GM12878 (cell line): ENCODE measurements around the gene SLC18A3. TPM values are rescaled to one million over a fixed set of nuclear protein-coding genes. Genes with fewer than 3 reads are reported as not detected.

Source experiments
- ATAC-seq: fragments of 200-7000 bp; cut with Tn5 transposase; 3 replicates; pipeline ENCODE4 v1.9.1; 2020; ENCODE audit warnings: mild to moderate bottlenecking, moderate library complexity
- Bru-seq: library from RNA; stranded (reverse); fragments of 400-500 nt; gene quantifications from one replicate; lab custom pipeline; 2021; lab: Mats Ljungman, UMichigan
- BruChase-seq, 2 experiments: library from RNA; stranded (reverse); fragments of 400-500 nt; gene quantifications; one replicate each; lab custom pipeline; 2021; lab: Mats Ljungman, UMichigan
- BruUV-seq: library from RNA; stranded (reverse); fragments of 400-500 nt; replicated peaks from 2 replicates; lab custom pipeline; 2021; lab: Mats Ljungman, UMichigan
- CTCF ChIA-PET: fragments of 300-600 bp; sonication (Branson Sonifier 250); formaldehyde crosslinking; extraction: SDS; loops from one replicate; lab custom pipeline; 2021; ENCODE audit warnings: inconsistent platforms; lab: Yijun Ruan, JAX
- POLR2A ChIA-PET: fragments of 350-600 bp; formaldehyde crosslinking; extraction: SDS; loops from one replicate; lab custom pipeline; 2021; ENCODE audit warnings: inconsistent platforms; lab: Charles Lee
- RAD21 ChIA-PET: fragments of 300-600 bp; sonication (Branson Sonifier 250); formaldehyde crosslinking; loops from one replicate; lab custom pipeline; 2023; ENCODE audit warnings: antibody characterized with exemption; ENCODE audit not compliant: unreplicated experiment; lab: Charles Lee
- SMC1A ChIA-PET: fragments of 300-600 bp; sonication (Branson Sonifier 250); formaldehyde crosslinking; loops from one replicate; lab custom pipeline; 2023; ENCODE audit not compliant: unreplicated experiment, uncharacterized antibody; lab: Charles Lee
- DNase-seq: peaks from one replicate; pipeline ENCODE4 v3.0.0-alpha.2; 2011; ENCODE audit warnings: low read depth, low spot score
- FAIRE-seq: peaks from 3 replicates; lab custom pipeline; 2011; peaks lifted over from hg19 to GRCh38; lab: Jason Lieb, UNC
- H2AFZ ChIP-seq: 2 replicates; pipeline ENCODE4 v1.6.0; 2011; ENCODE audit warnings: low read depth, low read length, control low read depth; ENCODE audit not compliant: control insufficient read depth
- H3K27ac ChIP-seq: 2 replicates; pipeline ENCODE4 v1.5.1; 2011; ENCODE audit warnings: control low read depth; ENCODE audit not compliant: control insufficient read depth, insufficient read depth
- H3K27me3 ChIP-seq, 2 experiments: replicated peaks in 1 of 2; 2 replicates each; pipeline versions ENCODE4 v1.6.0 to v1.6.1; 2011; ENCODE audit warnings: low read length in 1 of 2; ENCODE audit not compliant: control insufficient read depth in 2 of 2, insufficient read depth in 2 of 2
- H3K36me3 ChIP-seq, 2 experiments: 2 replicates each; pipeline ENCODE4 v1.5.1; 2011; ENCODE audit warnings: low read length in 1 of 2; ENCODE audit not compliant: control insufficient read depth in 2 of 2, insufficient read depth in 2 of 2
- H3K4me1 ChIP-seq: 2 replicates; pipeline ENCODE4 v1.6.1; 2011; ENCODE audit warnings: mild to moderate bottlenecking, low read length, moderate library complexity, mixed read lengths; ENCODE audit not compliant: control insufficient read depth, insufficient read depth
- H3K4me2 ChIP-seq: 2 replicates; pipeline ENCODE4 v1.6.0; 2011; ENCODE audit warnings: control low read depth; ENCODE audit not compliant: control insufficient read depth, insufficient read depth
- H3K4me3 ChIP-seq: fragments of 200-600 bp; sonication (generic); 2 replicates; pipeline ENCODE4 v1.5.1; 2016
- H3K79me2 ChIP-seq: 2 replicates; pipeline ENCODE4 v1.6.0; 2011; ENCODE audit warnings: low read length; ENCODE audit not compliant: control insufficient read depth, insufficient read depth
- H3K9ac ChIP-seq: 2 replicates; pipeline ENCODE4 v1.8.0; 2011; ENCODE audit warnings: low read length, control low read depth, mixed read lengths; ENCODE audit not compliant: control insufficient read depth, insufficient read depth
- H3K9me3 ChIP-seq: replicated peaks from 3 replicates; pipeline ENCODE4 v1.5.1; 2011; ENCODE audit warnings: mild to moderate bottlenecking, low read length; ENCODE audit not compliant: control insufficient read depth, insufficient read depth
- H4K20me1 ChIP-seq: 2 replicates; pipeline ENCODE4 v1.6.0; 2011; ENCODE audit not compliant: control insufficient read depth, insufficient read depth
- DPF2 ChIP-seq: fragments of 450-650 bp; IDR thresholded peaks from 2 replicates; pipeline ENCODE4 v1.6.1; 2017; ENCODE audit warnings: mild to moderate bottlenecking
- E2F4 ChIP-seq: IDR thresholded peaks from 2 replicates; pipeline ENCODE4 v1.6.1; 2012; ENCODE audit warnings: low read depth, low read length, improper control_type of control experiment
- NFYB ChIP-seq: IDR thresholded peaks from 2 replicates; pipeline ENCODE4 v1.6.1; 2011; ENCODE audit warnings: low read depth, mild to moderate bottlenecking, low read length, improper control_type of control experiment, moderate library complexity; ENCODE audit not compliant: insufficient read depth
- WGBS: methylation state at CpG from one replicate; pipeline ENCODE4 v1.1.6; 2016; ENCODE audit warnings: low lambda C conversion rate; ENCODE audit not compliant: insufficient replicate concordance, insufficient coverage; ENCODE audit errors: missing lambda C conversion rate; 5-methylcytosine and 5-hydroxymethylcytosine counted together
- in situ Hi-C: fragments of 300-500 bp; cut with MboI; formaldehyde crosslinking; loops from 9 replicates; pipeline ENCODE4 v1.14.3; 2018; ENCODE audit warnings: mixed read lengths
- intact Hi-C: fragments of 100-400 bp; cut with micrococcal nuclease; formaldehyde crosslinking; loops from one replicate; pipeline ENCODE4 v1.14.2; 2022; ENCODE audit not compliant: unreplicated experiment
- long read RNA-seq, 2 experiments: library from polyadenylated mRNA; unstranded; transcript quantifications; one replicate each; pipeline ENCODE4 v2.0.0, GENCODE V29; 2019 to 2020
- polyA minus RNA-seq, 3 experiments: library from RNA; depleted of rRNA, polyadenylated mRNA; stranded (reverse); fragments of >200 nt; gene quantifications; 2 replicates each; pipeline ENCODE4 v1.2.3, GENCODE V29; 2011
- polyA plus RNA-seq, 11 experiments: library from polyadenylated mRNA; depleted of rRNA in 4 of 11; unstranded in 6 of 11; stranded (reverse) in 5 of 11; fragments of >200 nt; fragmentation: Nextera tagmentation in 4 of 11; fragmentation: Illumina TruSeq in 1 of 11; extraction: Ambion mirVana in 4 of 11; extraction: Trizol in 1 of 11; gene quantifications; 1 replicate in 1 of 11; 2 replicates in 10 of 11; pipeline versions ENCODE4 v1.2.1 to v1.2.3, GENCODE V29; 2011 to 2016; ENCODE audit warnings: inconsistent platforms in 2 of 11, missing spikeins in 2 of 11, low read depth in 1 of 11
- total RNA-seq, 4 experiments: library from RNA; depleted of rRNA in 3 of 4; stranded (reverse); fragments of >200 nt in 3 of 4; fragmentation: Illumina TruSeq in 1 of 4; extraction: Trizol in 1 of 4; gene quantifications; 2 replicates each; pipeline versions ENCODE4 v1.2.1 to v1.2.3, GENCODE V29; 2013 to 2021

SLC18A3 gene
- not detected in 2 replicates for total RNA-seq (2013; cell fraction: nucleolus; rRNA removed)
- total RNA-seq (2014; rRNA removed) (not detected in 2 replicates), total RNA-seq (2014; rRNA removed; fragmentation: Illumina TruSeq; extraction: Trizol) (not detected in 2 replicates), total RNA-seq (2021) (not detected in 2 replicates), polyA plus RNA-seq (2011; rRNA removed) (not detected in 2 replicates), polyA plus RNA-seq (2014; fragmentation: Illumina TruSeq; extraction: Trizol) (not detected in 2 replicates), polyA plus RNA-seq (2014; fragmentation: Nextera tagmentation; extraction: Ambion mirVana) (not detected), polyA plus RNA-seq (2014; rRNA removed) (not detected in 2 replicates), polyA plus RNA-seq (2016; fragmentation: Nextera tagmentation; extraction: Ambion mirVana) (not detected), polyA minus RNA-seq (2011; rRNA and poly(A)+ RNA removed) (not detected in 2 replicates), Bru-seq, nascent RNA (not detected), BruChase-seq, experiment 1, labeled RNA remaining after a 6-hour chase (not detected), BruChase-seq, experiment 2, labeled RNA remaining after a 2-hour chase (not detected)
- not detected for polyA plus RNA-seq (2011; ENCODE audit: low read depth)
- not detected in 2 replicates for polyA plus RNA-seq (2011; cell fraction: cytosol; rRNA removed)
- polyA plus RNA-seq (2011; cell fraction: nucleus; rRNA removed): not detected in 2 replicates
- polyA plus RNA-seq (2012): not detected in 2 replicates
- not detected in 2 replicates for polyA minus RNA-seq (2011; cell fraction: cytosol; rRNA and poly(A)+ RNA removed)
- polyA minus RNA-seq (2011; cell fraction: nucleus; rRNA and poly(A)+ RNA removed): not detected in 2 replicates
- long read RNA-seq, experiment 1: 0 reads
- long read RNA-seq, experiment 2: 0 reads

DNA sequence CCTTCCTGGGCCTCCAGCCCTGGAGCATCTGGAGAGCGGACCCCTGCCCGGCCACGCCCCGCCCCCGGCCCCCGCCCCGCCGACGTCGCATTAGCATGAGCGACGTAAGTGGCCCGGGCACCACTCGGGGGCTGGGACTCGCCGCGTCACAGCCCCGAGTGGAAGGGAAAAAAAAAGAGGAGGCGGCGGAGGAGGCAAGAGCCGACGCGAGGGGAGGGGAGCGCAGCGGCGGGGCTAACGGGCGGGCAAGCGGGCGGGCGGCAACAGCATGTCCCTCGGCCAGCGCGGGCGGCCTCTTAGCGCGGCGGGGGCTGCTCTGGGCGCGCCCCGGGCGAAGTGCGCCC, at the start of gene SLC18A3:
SLC18A3 (plus strand) TSS at position 197 of the 344 bp plus-strand sequence. CDS start 431 bp downstream, outside the sequence.
- H3K36me3 ChIP-seq: no peaks in the 10 kb centered on the region
- ATAC-seq (no peak), FAIRE-seq (no peak), DNase-seq (no peak)
- H3K27me3 ChIP-seq: peaks cover 14 to 30% of the 10 kb centered on the region in 2 experiments
- no TSS peak for BruUV-seq
- H3K27ac ChIP-seq: no peak within 1 kb of the TSS
- ChIA-PET CTCF (interaction anchor here (1.0 kb wide), 1 partner anchor 71 kb away, joined by 3 read pairs; no protein-coding TSS in a partner anchor), POLR2A (no interaction called here), SMC1A (no interaction called here), RAD21 (no interaction called here)
- in situ Hi-C loops (no loop called here), intact Hi-C loops (no loop called here)
- H2AFZ ChIP-seq: no peak within 1 kb of the TSS
- H3K4me3 ChIP-seq: no peak within 1 kb of the TSS
- WGBS: 8% methylated on average over 4 of the region's 43 CpGs
- no peak within 1 kb of the TSS for H3K4me2 ChIP-seq
- H3K9ac ChIP-seq: no peak within 1 kb of the TSS
- no peaks in the 10 kb centered on the region for H3K4me1 ChIP-seq
- peaks cover 4% of the 10 kb centered on the region; the same call in 1 of the 3 replicates for H3K9me3 ChIP-seq
- TF ChIP-seq DPF2 (no peak), E2F4 (no peak), NFYB (no peak)
- H4K20me1 ChIP-seq: no peaks in the 10 kb centered on the region
- H3K79me2 ChIP-seq: no peaks in the 10 kb centered on the region
